HG02610 (cell line): ENCODE results near the gene CHRD.
"Not testable (repeated sequence)": the region's sequence is repeated elsewhere in the genome, so short reads cannot be mapped to it uniquely, and the experiment has no call there.

ENCODE experiments used
- ATAC-seq: cut with Tn5 transposase; IDR thresholded peaks from one replicate; pipeline ENCODE4 v1.9.1; 2021; ENCODE audit warnings: mild to moderate bottlenecking, moderate library complexity; ENCODE audit not compliant: unreplicated experiment

Gene CHRD

DNA sequence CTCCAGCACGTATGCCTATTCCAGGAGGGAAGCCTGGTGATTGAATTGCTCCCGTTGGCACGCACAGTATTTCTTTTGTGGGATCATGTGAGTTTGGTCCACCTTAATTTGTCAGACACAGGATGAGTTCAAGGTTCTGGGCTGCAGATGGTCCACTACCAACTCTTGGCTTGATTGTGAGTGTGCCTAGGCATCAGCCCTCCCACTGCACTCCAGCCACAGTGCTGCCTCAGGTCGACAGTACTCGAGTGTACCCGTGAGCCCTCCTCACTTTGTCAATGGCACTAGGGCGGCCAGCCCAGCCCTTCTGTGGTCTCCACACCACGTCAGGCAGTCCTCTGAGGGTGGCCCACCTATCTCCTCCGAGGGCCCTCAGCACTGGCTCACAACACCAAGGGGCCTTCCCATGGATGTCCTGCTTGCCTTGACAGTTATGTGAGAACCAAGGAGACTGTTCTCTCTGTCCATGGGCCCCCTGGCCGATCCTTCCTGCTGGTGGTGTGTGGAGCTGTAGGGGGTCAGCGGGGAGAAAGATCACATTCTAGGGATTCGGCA, 30.2 kb downstream of the CHRD start:
- no peak for ATAC-seq

DNA sequence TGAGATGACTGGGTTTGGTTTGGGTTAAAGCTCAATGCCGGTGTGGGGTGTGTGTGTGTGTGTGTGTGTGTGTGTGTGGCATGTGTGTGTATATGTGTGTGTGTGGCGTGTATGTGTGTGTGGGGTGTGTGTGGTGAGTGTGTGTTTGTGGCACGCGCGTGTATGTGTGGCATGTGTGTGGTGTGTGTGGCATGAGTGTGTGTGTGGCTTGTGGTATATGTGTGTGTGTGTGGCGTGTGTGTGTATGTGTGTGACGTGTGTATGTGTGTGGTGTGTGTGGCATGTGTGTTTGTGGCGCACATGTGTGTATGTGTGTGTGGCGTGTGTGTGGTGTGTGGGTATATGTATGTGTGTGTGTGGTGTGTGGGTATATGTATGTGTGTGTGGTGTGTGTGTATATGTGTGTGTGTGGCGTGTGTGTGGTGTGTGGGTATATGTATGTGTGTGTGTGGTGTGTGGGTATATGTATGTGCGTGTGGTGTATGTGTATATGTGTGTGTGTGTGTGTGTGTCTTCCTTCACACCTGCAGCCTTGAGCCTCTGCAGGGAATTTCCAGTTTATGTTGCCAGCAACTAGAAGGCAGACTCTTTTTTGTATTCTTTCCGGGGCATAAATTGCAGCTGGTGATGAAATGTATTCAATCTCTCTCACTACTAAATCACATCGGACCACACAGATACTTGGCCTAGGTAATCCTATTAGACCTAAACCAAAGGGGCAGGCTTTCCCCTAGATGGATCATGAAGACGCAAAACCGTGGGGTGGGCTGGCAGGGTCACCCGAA, 34.8 kb downstream of the CHRD start:
- ATAC-seq = no peak

DNA sequence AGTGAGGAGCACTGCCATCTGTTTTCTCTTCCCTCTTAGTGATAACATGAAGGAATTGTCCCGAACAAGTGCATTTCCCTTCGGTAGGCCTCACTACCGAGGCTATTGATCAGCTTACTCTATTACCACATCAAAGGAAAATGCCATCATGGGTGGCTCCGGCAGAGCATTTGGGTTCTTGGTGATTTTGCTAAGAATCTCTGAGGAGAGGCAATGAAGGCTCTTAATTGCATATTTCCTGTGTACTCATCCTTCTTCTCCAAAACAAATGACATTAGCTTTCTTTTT, 35.3 kb downstream of the CHRD start:
- ATAC-seq = no peak

DNA sequence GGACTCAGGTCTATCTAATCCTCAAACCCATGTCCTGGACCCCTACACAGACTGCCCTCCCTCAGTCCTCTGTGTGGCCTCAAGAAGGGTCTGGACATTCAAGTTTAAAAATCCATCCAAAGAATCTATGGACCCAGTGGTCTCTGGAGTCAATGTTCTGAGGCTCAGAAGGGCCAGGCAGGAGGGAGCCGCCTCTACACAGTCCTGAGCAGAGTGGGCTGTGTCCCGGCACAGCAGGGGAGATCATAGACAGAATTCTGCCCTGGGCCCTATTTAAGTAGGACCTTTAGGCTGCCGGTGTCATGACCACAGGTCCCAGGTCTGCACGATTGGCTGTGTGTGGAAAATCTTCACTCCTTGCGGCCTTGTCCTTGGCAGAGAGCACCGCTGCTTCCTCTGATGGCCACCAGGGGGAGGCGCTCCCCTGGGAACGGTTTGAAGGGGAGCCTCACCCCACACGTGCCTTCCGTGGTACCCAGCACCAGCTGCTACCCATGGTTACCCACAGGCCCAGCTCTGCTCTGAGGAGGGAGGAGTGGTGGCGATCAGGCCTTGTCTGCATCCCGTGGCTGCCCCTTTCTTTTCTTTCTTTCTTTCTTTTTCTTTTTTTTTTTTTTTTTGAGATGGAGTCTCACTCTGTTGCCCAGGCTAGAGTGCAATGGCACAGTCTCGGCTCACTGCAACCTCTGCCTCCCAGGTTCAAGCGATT, 37.9 kb downstream of the CHRD start:
- ATAC-seq = no peak

DNA sequence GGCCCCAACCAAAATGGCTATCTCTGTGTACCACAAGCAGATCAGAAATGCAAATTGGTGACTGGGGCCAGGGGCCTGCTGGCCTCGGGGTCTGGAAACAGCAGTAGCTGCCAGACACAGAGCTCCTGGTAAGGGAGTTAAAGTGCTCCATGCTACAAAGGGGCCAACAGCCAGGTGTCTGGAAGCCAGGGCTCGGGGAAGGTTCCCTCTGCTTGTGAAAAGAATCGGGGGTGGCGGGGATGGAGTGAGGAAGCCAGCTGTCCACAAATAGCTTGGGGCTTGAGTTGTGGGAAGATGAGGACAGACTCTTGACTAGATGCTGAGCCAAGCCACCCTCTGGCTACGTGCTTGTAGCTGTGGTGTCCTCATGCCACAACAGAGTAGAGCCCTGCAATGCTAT, 39.3 kb downstream of the CHRD start:
- no peak for ATAC-seq

DNA sequence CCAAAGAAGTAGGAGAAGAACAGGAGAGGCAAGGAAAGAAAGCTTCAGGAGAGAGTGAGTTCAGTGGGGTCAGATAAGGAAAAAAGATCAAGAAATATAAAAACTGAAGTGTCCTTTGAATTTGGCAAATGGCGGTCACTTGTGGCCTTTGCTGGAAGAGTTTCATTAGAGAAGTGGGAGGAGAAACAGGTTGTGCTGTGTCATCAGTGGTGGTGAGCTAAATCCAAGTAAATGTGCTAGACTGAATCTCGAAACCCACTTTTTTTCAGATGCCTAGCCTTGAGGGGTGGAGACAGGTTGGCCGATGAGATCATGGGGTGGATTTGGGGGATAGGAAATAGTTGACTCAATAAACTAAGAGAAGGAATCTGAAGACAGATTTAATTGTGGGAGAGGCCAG, 43.7 kb downstream of the CHRD start:
- ATAC-seq = no peak

DNA sequence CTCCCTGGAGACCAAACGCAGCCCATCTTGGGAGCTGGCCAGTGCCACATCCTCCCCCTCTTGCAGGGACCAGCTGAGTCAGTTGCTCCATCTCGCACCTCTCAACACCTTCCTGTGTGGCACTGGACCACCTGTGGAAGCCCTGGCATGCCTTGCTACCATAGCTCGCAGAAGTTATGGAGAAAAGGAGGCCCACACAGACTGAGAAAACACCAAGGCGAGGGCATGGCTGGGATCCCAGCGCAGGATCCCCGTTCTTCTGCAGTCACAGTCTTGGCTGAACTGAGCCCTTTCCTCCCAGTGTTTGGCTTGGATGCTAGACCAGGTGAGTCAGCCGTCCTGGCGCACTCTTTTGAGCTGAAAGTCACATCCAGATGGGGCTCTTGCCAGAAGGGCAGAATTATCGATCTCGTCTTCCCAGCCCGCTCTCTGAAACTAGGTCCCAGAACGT, 46.9 kb downstream of the CHRD start:
- no peak for ATAC-seq

DNA sequence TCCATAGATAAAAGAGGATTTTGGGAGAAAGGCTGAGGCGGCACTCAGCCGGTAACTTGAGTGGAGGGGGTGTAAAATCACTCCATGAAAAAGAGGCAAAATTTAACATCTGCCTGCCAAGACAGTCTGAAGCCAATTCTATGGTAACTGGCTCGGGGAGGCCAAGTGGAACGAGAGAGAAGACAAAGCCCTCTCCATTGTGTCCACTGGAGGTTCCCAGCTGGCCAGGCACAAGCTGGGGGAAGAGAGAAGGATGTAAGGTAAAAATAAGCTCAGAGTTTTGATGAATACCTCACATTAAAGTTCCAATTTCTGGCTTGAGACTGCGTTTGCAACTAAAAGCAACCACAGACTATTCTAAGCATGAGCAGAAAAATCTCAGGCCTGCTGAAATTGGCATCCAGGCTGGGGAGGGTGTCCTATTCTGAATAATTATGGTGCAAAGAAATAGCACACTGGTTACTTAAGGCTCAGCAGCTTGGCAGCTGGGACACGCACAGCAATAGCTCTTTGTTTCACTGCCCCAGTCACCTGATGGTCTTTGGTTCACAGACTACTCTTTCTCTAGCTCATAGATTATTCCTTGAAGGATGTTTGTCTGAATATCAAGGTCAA, 48.8 kb downstream of the CHRD start:
- ATAC-seq = no peak

DNA sequence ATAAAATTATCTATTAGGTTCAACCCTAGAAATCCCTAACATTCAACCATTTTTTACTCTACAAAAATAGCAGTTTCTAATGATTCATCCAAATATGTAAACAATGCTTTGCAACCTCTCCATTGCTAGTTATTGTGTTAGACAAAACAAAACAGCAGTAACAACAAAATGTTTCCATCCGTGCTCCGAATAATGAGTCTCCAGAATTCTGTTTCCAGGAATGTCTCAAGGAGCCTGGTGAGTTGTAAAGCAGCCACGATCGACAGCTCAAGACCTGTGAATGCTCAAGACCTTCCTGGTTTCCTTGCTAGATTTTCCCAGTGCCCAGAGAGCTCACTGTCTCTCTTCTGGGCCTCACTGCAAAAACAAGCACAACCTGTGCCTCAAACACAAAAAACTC, 49.9 kb downstream of the CHRD start:
- no peak for ATAC-seq

DNA sequence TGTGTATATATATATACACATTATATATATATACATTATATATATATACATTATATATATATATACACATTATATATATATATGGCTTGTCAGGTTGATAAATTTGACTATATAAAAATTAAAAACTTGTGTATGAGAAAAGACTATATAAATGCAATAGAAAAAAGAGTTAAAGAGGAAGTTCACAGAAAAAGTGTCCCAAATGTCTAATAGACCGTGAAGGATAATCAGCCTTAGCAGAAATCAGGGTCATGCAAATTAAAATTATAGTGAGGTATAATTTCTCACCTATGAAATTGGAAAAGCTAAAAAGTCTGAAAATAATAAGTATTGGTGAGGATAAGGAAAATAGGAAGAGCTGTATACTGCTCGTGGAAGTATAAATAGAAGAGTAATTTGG, 51.1 kb downstream of the CHRD start:
- ATAC-seq = no peak

DNA sequence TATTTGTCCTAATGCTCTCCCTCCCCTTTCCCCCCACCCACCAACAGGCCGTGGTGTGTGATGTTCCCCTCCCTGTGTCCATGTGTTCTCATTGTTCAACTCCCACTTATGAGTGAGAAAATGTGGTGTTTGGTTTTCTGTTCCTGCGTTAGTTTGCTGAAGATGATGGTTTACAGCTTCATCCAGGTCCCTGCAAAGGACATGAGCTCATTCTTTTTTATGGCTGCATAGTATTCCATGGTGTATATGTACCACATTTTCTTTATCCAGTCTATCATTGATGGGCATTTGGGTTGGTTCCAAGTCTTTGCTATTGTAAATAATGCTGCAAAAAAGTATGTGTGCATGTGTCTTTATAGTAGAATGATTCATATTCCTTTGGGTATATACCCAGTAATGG, 53.3 kb downstream of the CHRD start:
- ATAC-seq = not testable (repeated sequence)

DNA sequence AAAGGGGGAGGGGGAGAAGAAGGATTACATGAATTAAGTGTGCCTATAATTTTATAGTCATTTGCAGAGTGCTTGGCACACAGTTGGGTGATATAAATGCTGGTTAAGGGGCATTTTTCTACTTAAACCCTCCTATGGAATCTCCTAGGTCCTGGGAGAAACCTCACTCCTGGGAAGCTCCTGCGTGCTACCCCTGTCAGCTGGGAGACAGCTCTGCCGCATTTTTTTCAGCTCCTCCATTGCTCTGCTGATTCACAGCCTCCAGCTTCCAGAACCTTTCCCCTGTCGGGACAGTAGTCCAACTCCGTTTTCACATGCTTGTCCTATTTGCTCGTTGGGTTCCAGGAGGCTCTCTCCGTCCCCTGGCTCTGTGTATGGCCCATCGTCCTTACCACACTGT, 59.2 kb downstream of the CHRD start:
- no peak for ATAC-seq
